HCT116 (cell line): ENCODE results near the gene NEK9.

ENCODE experiments used
- ATF3 ChIP-seq: IDR thresholded peaks from 2 replicates; pipeline ENCODE4 v1.6.1; 2012
- CTCF ChIP-seq, 3 experiments: fragments of 200-600 bp in 1 of 3; sonication (generic) in 1 of 3; IDR thresholded peaks in 2 of 3; conservative IDR thresholded peaks in 1 of 3; 2 replicates each; pipeline ENCODE4 v1.5.1; 2012 to 2017; ENCODE audit warnings: low read depth in 2 of 3, low read length in 2 of 3, antibody characterized with exemption in 1 of 3, borderline replicate concordance in 1 of 3, control low read depth in 1 of 3, mild to moderate bottlenecking in 1 of 3, mixed read lengths in 1 of 3, mixed run types in 1 of 3, moderate library complexity in 1 of 3; ENCODE audit not compliant: insufficient read depth in 1 of 3
- JUND ChIP-seq: IDR thresholded peaks from 2 replicates; pipeline ENCODE4 v1.6.1; 2012
- POLR2AphosphoS5 ChIP-seq: IDR thresholded peaks from 2 replicates; pipeline ENCODE4 v1.6.1; 2011; ENCODE audit warnings: mild to moderate bottlenecking, low read depth, low read length, moderate library complexity
- RAD21 ChIP-seq: IDR thresholded peaks from 2 replicates; pipeline ENCODE4 v1.6.1; 2012; ENCODE audit warnings: low read depth, mild to moderate bottlenecking
- SP1 ChIP-seq: IDR thresholded peaks from 2 replicates; pipeline ENCODE4 v1.6.1; 2012; ENCODE audit warnings: low read depth
- ZFX ChIP-seq: fragments of 450-650 bp; IDR thresholded peaks from 2 replicates; pipeline ENCODE4 v1.6.1; 2017

DNA sequence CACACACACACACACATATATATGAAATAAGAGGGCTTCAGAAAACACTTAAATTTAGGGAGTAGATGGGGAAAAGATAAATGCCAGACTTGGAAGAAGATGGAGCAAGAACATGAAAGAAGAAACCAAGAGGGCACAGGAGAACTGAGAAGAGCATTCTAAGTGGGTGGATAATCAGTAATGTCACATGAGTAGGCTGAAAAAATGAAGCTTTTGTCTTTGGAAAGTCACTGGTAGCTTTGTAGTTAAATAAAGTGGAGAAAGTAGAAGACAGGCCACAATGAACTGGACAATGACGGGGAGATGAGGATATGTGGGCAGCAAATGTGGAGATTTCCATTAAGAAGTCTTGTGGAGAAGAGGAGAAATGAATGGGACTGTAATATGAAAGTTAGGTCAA is 59.6 kb downstream of the NEK9 start:
- TF ChIP-seq RAD21 (no peak), ATF3 (no peak), POLR2AphosphoS5 (no peak), SP1 (no peak), ZFX (no peak), CTCF (IDR thresholded peaks at IDR 0.05 in 2 of 3, conservative IDR thresholded peaks at IDR 0.05 in 1 of 3; ENCODE audit: borderline replicate concordance in 1 of 3, insufficient read depth in 1 of 3, low read depth in 2 of 3, low read length in 2 of 3) (no peak), JUND (no peak)
